Measurements from ENCODE around the gene NCKAP1.

- TF ChIP-seq EZH2phosphoT487 (IDR thresholded peaks at IDR 0.05; ENCODE audit: low read length) (no peak), CTCF (IDR thresholded peaks at IDR 0.05; ENCODE audit: low read length) (no peak), EZH2 (optimal IDR thresholded peaks at IDR 0.05; ENCODE audit: low read depth, low read length) (no peak)
Measured at GRCh38 chr2:182917924-182918323, 120.3 kb downstream of the NCKAP1 start.

All from MM.1S (cell line).